HepG2 (cell line): Measurements from ENCODE around the gene U2AF1L4. TPM values are rescaled to one million over a fixed set of nuclear protein-coding genes. Genes with fewer than 3 reads are reported as not detected.

Source experiments
- ARHGAP35 ChIP-seq: sonication (generic); formaldehyde crosslinking; IDR thresholded peaks from 2 replicates; pipeline ENCODE4 v1.9.0; 2022; ENCODE audit warnings: mild to moderate bottlenecking, inconsistent platforms, moderate library complexity, missing genetic modification reagents, borderline replicate concordance
- ARNT2 ChIP-seq: sonication (generic); formaldehyde crosslinking; IDR thresholded peaks from 2 replicates; pipeline ENCODE4 v1.8.0; 2022; ENCODE audit warnings: mild to moderate bottlenecking, low read depth, missing genetic modification reagents, moderate library complexity
- ATF7-NPFF ChIP-seq: sonication (generic); formaldehyde crosslinking; IDR thresholded peaks from 2 replicates; pipeline ENCODE4 v1.8.1; 2023; ENCODE audit warnings: mild to moderate bottlenecking, low read depth, missing genetic modification reagents, moderate library complexity
- EED ChIP-seq: sonication (generic); formaldehyde crosslinking; IDR thresholded peaks from 2 replicates; pipeline ENCODE4 v1.5.0; 2020; ENCODE audit warnings: mild to moderate bottlenecking, missing genetic modification reagents
- ETV5 ChIP-seq: IDR thresholded peaks from 2 replicates; pipeline ENCODE4 v1.6.1; 2018; ENCODE audit warnings: missing biosample characterization, missing genetic modification reagents, inconsistent platforms, borderline replicate concordance
- EZH2 ChIP-seq: conservative IDR thresholded peaks from 2 replicates; pipeline ENCODE4 v1.6.1; 2012; ENCODE audit warnings: mild to moderate bottlenecking, low read depth, low read length, moderate library complexity
- FLYWCH1 ChIP-seq: sonication (generic); formaldehyde crosslinking; IDR thresholded peaks from 2 replicates; pipeline ENCODE4 v1.8.1; 2023; ENCODE audit warnings: mild to moderate bottlenecking, missing genetic modification reagents
- HES4 ChIP-seq: sonication (generic); formaldehyde crosslinking; IDR thresholded peaks from 2 replicates; pipeline ENCODE4 v1.9.0; 2021; ENCODE audit warnings: mild to moderate bottlenecking, missing genetic modification reagents, borderline replicate concordance
- HMG20B ChIP-seq: conservative IDR thresholded peaks from 2 replicates; pipeline ENCODE4 v1.6.1; 2016; ENCODE audit warnings: missing genetic modification reagents, missing compliant biosample characterization
- NR3C1 ChIP-seq: sonication (generic); formaldehyde crosslinking; IDR thresholded peaks from 2 replicates; pipeline ENCODE4 v1.4.0; 2020; ENCODE audit warnings: missing genetic modification reagents
- PHB2 ChIP-seq: fragments of 450-650 bp; IDR thresholded peaks from 2 replicates; pipeline ENCODE4 v1.6.1; 2018; ENCODE audit not compliant: partially characterized antibody
- PLRG1 ChIP-seq: fragments of 450-650 bp; conservative IDR thresholded peaks from 2 replicates; pipeline ENCODE4 v1.6.1; 2016
- RARA ChIP-seq: IDR thresholded peaks from 2 replicates; pipeline ENCODE4 v1.6.1; 2016; ENCODE audit warnings: missing genetic modification reagents, missing compliant biosample characterization
- SNAPC4 ChIP-seq: sonication (generic); formaldehyde crosslinking; IDR thresholded peaks from 2 replicates; pipeline ENCODE4 v1.4.0; 2020; ENCODE audit warnings: mild to moderate bottlenecking, missing genetic modification reagents
- SP1 ChIP-seq, 2 experiments: fragments of 450-650 bp in 1 of 2; sonication (generic) in 1 of 2; formaldehyde crosslinking in 1 of 2; IDR thresholded peaks; 2 replicates each; pipeline versions ENCODE4 v1.4.0 to v1.6.1; 2016 to 2020; ENCODE audit warnings: missing genetic modification reagents in 1 of 2
- TGIF2 ChIP-seq: IDR thresholded peaks from 2 replicates; pipeline ENCODE4 v1.6.1; 2016; ENCODE audit warnings: control low read depth, missing compliant biosample characterization
- THAP11 ChIP-seq: IDR thresholded peaks from 2 replicates; pipeline ENCODE4 v1.6.1; 2016; ENCODE audit warnings: missing biosample characterization, missing genetic modification reagents
- U2AF1 ChIP-seq: fragments of 200-400 bp; formaldehyde crosslinking; optimal IDR thresholded peaks from 2 replicates; pipeline ENCODE3; 2017; ENCODE audit warnings: mild to moderate bottlenecking, low read depth, low read length
- ZEB1 ChIP-seq: IDR thresholded peaks from 2 replicates; pipeline ENCODE4 v1.6.1; 2012; ENCODE audit warnings: mild to moderate bottlenecking, low read depth, inconsistent platforms; ENCODE audit not compliant: insufficient replicate concordance
- ZNF326 ChIP-seq: sonication (generic); formaldehyde crosslinking; IDR thresholded peaks from 2 replicates; pipeline ENCODE4 v1.4.0; 2020; ENCODE audit warnings: missing genetic modification reagents, borderline replicate concordance
- ZNF570 ChIP-seq: sonication (generic); formaldehyde crosslinking; IDR thresholded peaks from 2 replicates; pipeline ENCODE4 v1.4.0; 2020; ENCODE audit warnings: mild to moderate bottlenecking, missing genetic modification reagents, borderline replicate concordance
- ZNF674 ChIP-seq: sonication (generic); formaldehyde crosslinking; IDR thresholded peaks from 2 replicates; pipeline ENCODE4 v1.5.0; 2020; ENCODE audit warnings: low read depth, mild to moderate bottlenecking, missing genetic modification reagents
- ZNF678 ChIP-seq: sonication (generic); formaldehyde crosslinking; IDR thresholded peaks from 2 replicates; pipeline ENCODE4 v1.4.0; 2020; ENCODE audit warnings: mild to moderate bottlenecking, missing genetic modification reagents
- ZNF83 ChIP-seq: sonication (generic); formaldehyde crosslinking; IDR thresholded peaks from 2 replicates; pipeline ENCODE4 v1.4.0; 2020; ENCODE audit warnings: missing genetic modification reagents, mild to moderate bottlenecking, borderline replicate concordance
- polyA plus RNA-seq, 8 experiments: library from polyadenylated mRNA; depleted of rRNA in 3 of 8; stranded (reverse) in 7 of 8; unstranded in 1 of 8; fragments of >200 nt; fragmentation: Illumina TruSeq in 4 of 8; extraction: Trizol in 4 of 8; gene quantifications; 2 replicates each; pipeline versions ENCODE4 v1.2.1 to v1.2.3, GENCODE V29; 2011 to 2016; ENCODE audit warnings: low read depth in 4 of 8, missing spikeins in 1 of 8, mixed read lengths in 1 of 8; ENCODE audit not compliant: insufficient read depth in 1 of 8
- total RNA-seq, 5 experiments: library from RNA; depleted of rRNA; stranded (reverse); fragments of >200 nt; fragmentation: Illumina TruSeq; extraction: Trizol; gene quantifications; 2 replicates each; pipeline ENCODE4 v1.2.3, GENCODE V29; 2016; ENCODE audit warnings: low read depth in 1 of 5
- TF ChIP-seq, protein P1 (sequence below): IDR thresholded peaks from 2 replicates; pipeline ENCODE4 v1.6.1; 2016; ENCODE audit warnings: low read depth, borderline replicate concordance

Gene U2AF1L4
- total and polyA plus RNA-seq, 2 of the 13 experiments (the other 11 are each of a cell fraction or from before 2014, with no cell fraction given), result 7.9 to 15.4 TPM

GRCh38 chr19:35748106-35749020, 3.1 kb upstream of the U2AF1L4 start, which contains the start of gene LIN37 (continued):
- no peak for TF ChIP-seq ZEB1
- no peak for TF ChIP-seq ZNF674 (CRISPR knock-in tag)
- no peak for TF ChIP-seq ZNF83 (CRISPR knock-in tag)
- peak; percentile 61; the same call in 1 of the 2 replicates for TF ChIP-seq ARHGAP35 (CRISPR knock-in tag)
- no peak for TF ChIP-seq SP1 (IDR thresholded peaks at IDR 0.05)
- peak; percentile 86 for TF ChIP-seq SP1 (CRISPR knock-in tag; IDR thresholded peaks at IDR 0.05)
- no peak for TF ChIP-seq TGIF2
- peak; percentile 99 for TF ChIP-seq THAP11 (CRISPR knock-in tag)
- no peak for TF ChIP-seq EED (CRISPR knock-in tag)
- no peak for TF ChIP-seq HES4 (CRISPR knock-in tag)
- TF ChIP-seq ZNF326 (CRISPR knock-in tag), result no peak
- peak; percentile 71; the same call in 1 of the 2 replicates for TF ChIP-seq ETV5 (CRISPR knock-in tag)
- no peak for TF ChIP-seq SNAPC4 (CRISPR knock-in tag)
- peak; percentile 59 for TF ChIP-seq U2AF1
- peak; percentile 25; the same call in 1 of the 2 replicates for TF ChIP-seq ARNT2 (CRISPR knock-in tag)
- no peak for TF ChIP-seq RARA (CRISPR knock-in tag)
- TF ChIP-seq FLYWCH1 (CRISPR knock-in tag), result no peak
- TF ChIP-seq HMG20B (CRISPR knock-in tag), result no peak
- TF ChIP-seq ZNF678 (CRISPR knock-in tag), result 0 out of 2 replicates have a peak, but pooled peaks have one; percentile 66
- TF ChIP-seq EZH2, result no peak
- TF ChIP-seq, protein P1, sequence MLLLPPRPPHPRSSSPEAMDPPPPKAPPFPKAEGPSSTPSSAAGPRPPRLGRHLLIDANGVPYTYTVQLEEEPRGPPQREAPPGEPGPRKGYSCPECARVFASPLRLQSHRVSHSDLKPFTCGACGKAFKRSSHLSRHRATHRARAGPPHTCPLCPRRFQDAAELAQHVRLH (CRISPR knock-in tag), result 0 out of 2 replicates have a peak, but pooled peaks have one; percentile 19
- TF ChIP-seq ZNF570 (CRISPR knock-in tag), result no peak
- TF ChIP-seq PLRG1, result no peak
- TF ChIP-seq ATF7-NPFF (CRISPR knock-in tag), result no peak
- TF ChIP-seq PHB2, result no peak
- no peak for TF ChIP-seq NR3C1 (CRISPR knock-in tag)
